Frontal cortex (tissue), 4 donors: ENCODE measurements around the gene CHGA. TPM values are rescaled to one million over a fixed set of nuclear protein-coding genes. Genes with fewer than 3 reads are reported as not detected.

Experiments used
- DNase-seq, 2 donors: peaks; one replicate each; pipeline ENCODE4 v3.0.0; 2012; ENCODE audit warnings: low spot score in 2 of 2
- FAIRE-seq: peaks from 2 replicates; lab custom pipeline; 2012; peaks lifted over from hg19 to GRCh38; lab: Jason Lieb, UNC
- total RNA-seq: library from RNA; depleted of rRNA; stranded (reverse); fragments of >200 nt; gene quantifications from one replicate; pipeline ENCODE4 v1.2.3, GENCODE V29; 2014
- donor health status: control.
- donor health status: control.
- donor health status: control.

The CHGA gene
- total RNA-seq, 1 donor from 2014 or later = 39.5 TPM

- FAIRE-seq = no peak
- DNase-seq = no peak
Observed at GRCh38 chr14:92971601-92972180, 48.7 kb downstream of the CHGA start.

- no peak for FAIRE-seq
- peak; percentile 52 to 68 for DNase-seq
Observed at GRCh38 chr14:92973261-92973797, 50.4 kb downstream of the CHGA start.

GRCh38 chr14:92973798-92974372 lies 50.9 kb downstream of the CHGA start:
- DNase-seq (no peak), FAIRE-seq (no peak)

- FAIRE-seq (no peak), DNase-seq (no peak)
Observed at GRCh38 chr14:92974541-92975345, 51.8 kb downstream of the CHGA start.

- DNase-seq = no peak
Observed at GRCh38 chr14:92976268-92976667, 53.3 kb downstream of the CHGA start.

GRCh38 chr14:92978229-92979021 lies 55.5 kb downstream of the CHGA start:
- DNase-seq (no peak), FAIRE-seq (no peak)

More at GRCh38 chr14:92976268-92976667, 53.3 kb downstream of the CHGA start:
- FAIRE-seq = no peak

GRCh38 chr14:92980866-92981265 lies 57.9 kb downstream of the CHGA start:
- FAIRE-seq = no peak
- no peak for DNase-seq

GRCh38 chr14:92981726-92982125 lies 58.8 kb downstream of the CHGA start:
- DNase-seq = no peak
- no peak for FAIRE-seq

- no peak for FAIRE-seq
Observed at GRCh38 chr14:92982956-92983355, 60.0 kb downstream of the CHGA start.

GRCh38 chr14:92984082-92984788 lies 61.3 kb downstream of the CHGA start:
- no peak for DNase-seq
- FAIRE-seq = no peak

More at GRCh38 chr14:92982956-92983355, 60.0 kb downstream of the CHGA start:
- DNase-seq = no peak

Other genes starting within 250 kb of the CHGA start
- gene LGMN, start 174.5 kb upstream of the CHGA start, total RNA-seq = 28.9 TPM
- gene GOLGA5, start 128.8 kb upstream of the CHGA start, total RNA-seq = 40.8 TPM
- gene ITPK1, start 192.8 kb downstream of the CHGA start, total RNA-seq = 25.3 TPM